NB4 (cell line): ENCODE measurements around the gene DNAL1.

ENCODE experiments used
- DNase-seq: peaks from one replicate; pipeline ENCODE4 v3.0.0; 2010; ENCODE audit warnings: low read depth
- H3K4me3 ChIP-seq: one replicate; pipeline ENCODE4 v1.5.1; 2011; ENCODE audit warnings: mild to moderate bottlenecking, low read depth, low read length, moderate library complexity
- CTCF ChIP-seq: IDR thresholded peaks from one replicate; pipeline ENCODE4 v1.5.1; 2012; ENCODE audit warnings: low read depth, low read length
- MAX ChIP-seq: IDR thresholded peaks from 2 replicates; pipeline ENCODE4 v1.6.1; 2011; ENCODE audit warnings: low read depth, low read length
- MYC ChIP-seq: IDR thresholded peaks from 2 replicates; pipeline ENCODE4 v1.6.1; 2011; ENCODE audit warnings: low read depth, low read length
- POLR2A ChIP-seq: IDR thresholded peaks from 2 replicates; pipeline ENCODE4 v1.6.1; 2011; ENCODE audit warnings: mild to moderate bottlenecking; ENCODE audit not compliant: insufficient read length; ENCODE audit errors: extremely low read depth

The DNAL1 gene

GRCh38 chr14:73751157-73751691 lies 106.4 kb downstream of the DNAL1 start:
- no peak overlapping the region for H3K4me3 ChIP-seq
- TF ChIP-seq MYC (no peak), CTCF (no peak), MAX (no peak), POLR2A (no peak)
- DNase-seq, result peak; percentile 69

- peak; percentile 50 for DNase-seq
- H3K4me3 ChIP-seq, result peak overlapping the region; percentile 60
- no peak for TF ChIP-seq POLR2A
- no peak for TF ChIP-seq MAX
- no peak for TF ChIP-seq MYC
- TF ChIP-seq CTCF, result no peak
Observed at GRCh38 chr14:73752297-73752992, 107.7 kb downstream of the DNAL1 start.
